H1 (cell line): Measurements from ENCODE around the gene KRTAP4-7. TPM values are rescaled to one million over a fixed set of nuclear protein-coding genes. Genes with fewer than 3 reads are reported as not detected.

Experiments used
- CTCF ChIA-PET: fragments of 300-600 bp; sonication (Branson Sonifier 250); formaldehyde crosslinking; loops from one replicate; lab custom pipeline; 2021; ENCODE audit not compliant: partially characterized antibody; lab: Charles Lee
- POLR2A ChIA-PET: fragments of 300-600 bp; sonication (Branson Sonifier 250); formaldehyde crosslinking; loops from one replicate; lab custom pipeline; 2021; ENCODE audit warnings: inconsistent platforms; ENCODE audit not compliant: partially characterized antibody; lab: Charles Lee
- DNase-seq, 2 experiments: peaks; one replicate each; pipeline versions ENCODE4 v3.0.0 to v3.0.0-alpha.2; 2010 to 2022; ENCODE audit warnings: low spot score in 2 of 2, low read depth in 1 of 2, mixed read lengths in 1 of 2
- FAIRE-seq: peaks from 2 replicates; lab custom pipeline; 2011; peaks lifted over from hg19 to GRCh38; lab: Jason Lieb, UNC
- H2AFZ ChIP-seq: 2 replicates; pipeline ENCODE4 v1.8.1; 2012; ENCODE audit warnings: low read length, inconsistent platforms
- H2AK5ac ChIP-seq: 2 replicates; pipeline ENCODE4 v1.6.1; 2013; ENCODE audit warnings: low read depth, low read length
- H2BK120ac ChIP-seq: replicated peaks from 2 replicates; pipeline ENCODE3; 2013; ENCODE audit warnings: low read depth, low read length, inconsistent platforms
- H2BK12ac ChIP-seq: 2 replicates; pipeline ENCODE4 v1.6.1; 2013; ENCODE audit warnings: low read depth, low read length
- H2BK15ac ChIP-seq: 2 replicates; pipeline ENCODE4 v1.6.1; 2013; ENCODE audit warnings: low read length
- H2BK20ac ChIP-seq: 2 replicates; pipeline ENCODE4 v1.6.1; 2013; ENCODE audit warnings: low read length
- H2BK5ac ChIP-seq: 2 replicates; pipeline ENCODE4 v1.6.1; 2013; ENCODE audit warnings: low read depth, low read length
- H3K14ac ChIP-seq: 2 replicates; pipeline ENCODE4 v1.6.1; 2013; ENCODE audit warnings: inconsistent platforms; ENCODE audit not compliant: insufficient read length
- H3K18ac ChIP-seq: 2 replicates; pipeline ENCODE4 v1.6.1; 2013; ENCODE audit warnings: low read length; ENCODE audit errors: extremely low read depth
- H3K23ac ChIP-seq: 2 replicates; pipeline ENCODE4 v1.6.1; 2013; ENCODE audit warnings: inconsistent platforms; ENCODE audit not compliant: insufficient read length
- H3K23me2 ChIP-seq: 2 replicates; pipeline ENCODE4 v1.6.1; 2013; ENCODE audit warnings: low read depth, low read length
- H3K27ac ChIP-seq: 2 replicates; pipeline ENCODE4 v1.6.1; 2011; ENCODE audit warnings: low read depth, low read length, inconsistent platforms
- H3K27me3 ChIP-seq, 4 experiments: replicated peaks in 1 of 4; 1 replicate in 1 of 4; 2 replicates in 3 of 4; pipeline versions ENCODE4 v1.6.1 to v1.8.1; 2011 to 2013; ENCODE audit warnings: low read length in 3 of 4, mild to moderate bottlenecking in 3 of 4, inconsistent platforms in 2 of 4, mixed read lengths in 2 of 4, moderate library complexity in 1 of 4; ENCODE audit not compliant: control insufficient read depth in 3 of 4, insufficient read depth in 3 of 4; ENCODE audit errors: extremely low read depth in 1 of 4
- H3K36me3 ChIP-seq, 4 experiments: 2 replicates each; pipeline versions ENCODE4 v1.6.1 to v1.8.1; 2011 to 2013; ENCODE audit warnings: mild to moderate bottlenecking in 4 of 4, low read length in 3 of 4, moderate library complexity in 2 of 4, control low read depth in 1 of 4, inconsistent platforms in 1 of 4; ENCODE audit not compliant: insufficient read depth in 4 of 4, control insufficient read depth in 2 of 4
- H3K4ac ChIP-seq: replicated peaks from 2 replicates; pipeline ENCODE3; 2013; ENCODE audit warnings: low read length, low read depth, mixed read lengths, inconsistent platforms; ENCODE audit not compliant: insufficient read length
- H3K4me1 ChIP-seq, 4 experiments: replicated peaks in 1 of 4; 1 replicate in 1 of 4; 2 replicates in 3 of 4; pipeline versions ENCODE4 v1.6.1 to v1.8.1; 2011 to 2013; ENCODE audit warnings: low read length in 3 of 4, inconsistent platforms in 2 of 4, mixed read lengths in 1 of 4; ENCODE audit not compliant: insufficient read depth in 4 of 4, control insufficient read depth in 3 of 4
- H3K4me2 ChIP-seq, 2 experiments: 2 replicates each; pipeline versions ENCODE4 v1.6.1 to v1.8.1; 2011 to 2013; ENCODE audit warnings: low read depth in 2 of 2, low read length in 2 of 2, control low read depth in 1 of 2, inconsistent platforms in 1 of 2, mild to moderate bottlenecking in 1 of 2; ENCODE audit not compliant: insufficient read depth in 1 of 2
- H3K4me3 ChIP-seq, 4 experiments: fragments of 200-600, 300-600 bp in 1 of 4; sonication (generic), shearing (Covaris generic), sonication (Bioruptor Twin) in 1 of 4; 2 replicates each; pipeline versions ENCODE4 v1.5.1 to v1.8.1; 2011 to 2016; ENCODE audit warnings: low read length in 4 of 4, low read depth in 3 of 4, control low read depth in 2 of 4, inconsistent platforms in 2 of 4, mild to moderate bottlenecking in 2 of 4, mixed read lengths in 1 of 4, moderate library complexity in 1 of 4; ENCODE audit not compliant: insufficient read depth in 2 of 4; ENCODE audit errors: extremely low read depth in 1 of 4
- H3K56ac ChIP-seq: replicated peaks from 2 replicates; pipeline ENCODE3; 2013; ENCODE audit warnings: low read depth, mild to moderate bottlenecking, mixed read lengths, low read length, inconsistent platforms; ENCODE audit not compliant: insufficient read length
- H3K79me1 ChIP-seq: 2 replicates; pipeline ENCODE4 v1.6.1; 2013; ENCODE audit warnings: low read depth, low read length, control low read depth
- H3K79me2 ChIP-seq, 2 experiments: 2 replicates each; pipeline versions ENCODE4 v1.6.1 to v1.8.1; 2012 to 2013; ENCODE audit warnings: low read length in 2 of 2, mild to moderate bottlenecking in 2 of 2, inconsistent platforms in 1 of 2; ENCODE audit not compliant: insufficient read depth in 2 of 2, control insufficient read depth in 1 of 2
- H3K9ac ChIP-seq, 4 experiments: replicated peaks in 1 of 4; 1 replicate in 1 of 4; 2 replicates in 3 of 4; pipeline versions ENCODE4 v1.6.1 to v1.8.1; 2011 to 2013; ENCODE audit warnings: low read depth in 3 of 4, low read length in 3 of 4, control low read depth in 2 of 4, mild to moderate bottlenecking in 2 of 4, moderate library complexity in 2 of 4, inconsistent platforms in 1 of 4; ENCODE audit errors: extremely low read depth in 1 of 4
- H3K9me3 ChIP-seq, 2 experiments: 2 replicates each; pipeline versions ENCODE4 v1.6.1 to v1.8.1; 2012 to 2013; ENCODE audit warnings: mild to moderate bottlenecking in 2 of 2, moderate library complexity in 2 of 2, control low read depth in 1 of 2, inconsistent platforms in 1 of 2, low read depth in 1 of 2, low read length in 1 of 2, mixed read lengths in 1 of 2; ENCODE audit not compliant: insufficient read depth in 2 of 2
- H4K20me1 ChIP-seq, 2 experiments: replicated peaks in 1 of 2; 2 replicates each; pipeline versions ENCODE3 to v1.8.1; 2011 to 2013; ENCODE audit warnings: inconsistent platforms in 2 of 2, low read length in 2 of 2, mild to moderate bottlenecking in 1 of 2; ENCODE audit not compliant: insufficient read depth in 2 of 2, control insufficient read depth in 1 of 2
- H4K5ac ChIP-seq: 2 replicates; pipeline ENCODE4 v1.6.1; 2013; ENCODE audit warnings: low read length, low read depth, mixed read lengths, inconsistent platforms; ENCODE audit not compliant: insufficient read length
- H4K8ac ChIP-seq: 2 replicates; pipeline ENCODE4 v1.8.0; 2013; ENCODE audit warnings: mild to moderate bottlenecking, moderate library complexity, low read length, inconsistent platforms; ENCODE audit not compliant: insufficient read depth; ENCODE audit errors: extremely low read depth
- H4K91ac ChIP-seq: replicated peaks from 2 replicates; pipeline ENCODE3; 2013; ENCODE audit warnings: low read length, mixed read lengths, inconsistent platforms; ENCODE audit not compliant: insufficient read length
- BACH1 ChIP-seq: IDR thresholded peaks from 2 replicates; pipeline ENCODE4 v1.6.1; 2012; ENCODE audit warnings: low read length, improper control_type of control experiment
- EGR1 ChIP-seq: IDR thresholded peaks from 2 replicates; pipeline ENCODE4 v1.6.1; 2011; ENCODE audit warnings: low read depth, low read length, borderline replicate concordance
- HDAC2 ChIP-seq, 2 experiments: fragments of 300-600 bp in 1 of 2; sonication (generic) in 1 of 2; IDR thresholded peaks; 2 replicates each; pipeline ENCODE4 v1.6.1; 2011 to 2012; ENCODE audit warnings: low read depth in 2 of 2, low read length in 2 of 2, mild to moderate bottlenecking in 2 of 2, moderate library complexity in 2 of 2, borderline replicate concordance in 1 of 2, inconsistent platforms in 1 of 2
- JUND ChIP-seq: IDR thresholded peaks from 2 replicates; pipeline ENCODE4 v1.6.1; 2011; ENCODE audit warnings: mild to moderate bottlenecking, improper control_type of control experiment, low read length
- SAP30 ChIP-seq: fragments of 300-600 bp; sonication (generic); IDR thresholded peaks from 2 replicates; pipeline ENCODE4 v1.7.1; 2012; ENCODE audit warnings: low read length, moderate library complexity, mild to moderate bottlenecking, inconsistent platforms; ENCODE audit not compliant: insufficient read depth, insufficient replicate concordance
- SP1 ChIP-seq: IDR thresholded peaks from 2 replicates; pipeline ENCODE4 v1.6.1; 2011; ENCODE audit warnings: low read depth, low read length
- SP4 ChIP-seq: IDR thresholded peaks from 2 replicates; pipeline ENCODE4 v1.6.1; 2012; ENCODE audit warnings: low read length, inconsistent platforms
- WGBS, 2 experiments: shearing (Covaris generic) in 1 of 2; methylation state at CpG; one replicate each; pipeline versions ENCODE4 v1.1.6 to v1.1.7; 2013 to 2015; ENCODE audit warnings: low lambda C conversion rate in 2 of 2, mixed read lengths in 2 of 2, inconsistent platforms in 1 of 2, low coverage in 1 of 2, missing lambda C conversion rate in 1 of 2; ENCODE audit not compliant: insufficient replicate concordance in 2 of 2, insufficient coverage in 1 of 2, insufficient read length in 1 of 2; ENCODE audit errors: extremely low coverage in 1 of 2, missing lambda C conversion rate in 1 of 2; 5-methylcytosine and 5-hydroxymethylcytosine counted together
- polyA plus RNA-seq, 7 experiments: library from polyadenylated mRNA; depleted of rRNA in 3 of 7; stranded (reverse) in 5 of 7; unstranded in 2 of 7; fragments of >200 nt in 5 of 7; fragments of 200-250 nt in 2 of 7; gene quantifications; 1 replicate in 5 of 7; 2 replicates in 1 of 7; 4 replicates in 1 of 7; pipeline versions ENCODE4 v1.2.1 to v1.2.3, GENCODE V29; 2011 to 2013; ENCODE audit warnings: missing spikeins in 2 of 7, mixed read lengths in 2 of 7
- total RNA-seq: library from RNA; stranded (reverse); fragmentation: NEBNext Ultra II Directional; extraction: Animal tissue kit (Norgen Biotek cat#: 25700); gene quantifications from 2 replicates; pipeline ENCODE4 v1.2.1, GENCODE V29; 2021

KRTAP4-7 gene
- total and polyA plus RNA-seq, 2 of the 8 experiments (the other 6 are each of a cell fraction or from before 2014, with no cell fraction given) = not detected

- no peak for FAIRE-seq
- no peak for DNase-seq
Observed at GRCh38 chr17:41060052-41060604, 23.8 kb upstream of the KRTAP4-7 start, which contains the start of gene KRTAP2-3. KRTAP2-3 (minus strand) TSS chr17:41060114; CDS start chr17:41060050, 64 bp downstream.

More at GRCh38 chr17:41060052-41060604, 23.8 kb upstream of the KRTAP4-7 start, which contains the start of gene KRTAP2-3:
- Histone ChIP-seq H2BK15ac (no peak within 1 kb of the TSS), H2BK20ac (no peak within 1 kb of the TSS), H3K23me2 (no peaks in the 10 kb centered on the region), H2AK5ac (no peak within 1 kb of the TSS), H4K91ac (no peak within 1 kb of the TSS), H3K4me2 (no peak within 1 kb of the TSS), H4K5ac (no peak within 1 kb of the TSS), H3K27me3 (no peaks in the 10 kb centered on the region), H3K9ac (no peak within 1 kb of the TSS), H3K4me3 (no peak within 1 kb of the TSS), H3K4ac (no peak within 1 kb of the TSS), H4K8ac (no peak within 1 kb of the TSS), H2AFZ (no peak within 1 kb of the TSS), H3K18ac (no peak within 1 kb of the TSS), H3K79me2 (no peaks in the 10 kb centered on the region), H3K79me1 (no peaks in the 10 kb centered on the region), H3K36me3 (no peaks in the 10 kb centered on the region), H4K20me1 (no peaks in the 10 kb centered on the region), H2BK5ac (no peak within 1 kb of the TSS), H3K56ac (no peak within 1 kb of the TSS), H3K23ac (no peak within 1 kb of the TSS), H3K14ac (no peak within 1 kb of the TSS), H2BK120ac (no peak within 1 kb of the TSS), H3K9me3 (0 out of 4 replicates have a peak, but pooled peaks cover 0 to 4% of the 10 kb centered on the region in 2 experiments), H2BK12ac (no peak within 1 kb of the TSS), H3K27ac (no peak within 1 kb of the TSS), H3K4me1 (no peaks in the 10 kb centered on the region)
- CTCF ChIA-PET = interaction anchor here (0.9 kb wide), 1 partner anchor 12 kb away, joined by 3 read pairs; no protein-coding TSS in a partner anchor
- 91% methylated on average over 6 of the region's 6 CpGs; no CpG with 5 or more reads in 1 of the 2 experiments for WGBS, 2 experiments
- POLR2A ChIA-PET = no interaction called here
- TF ChIP-seq SP4 = no peak
- no peak for TF ChIP-seq JUND
- no peak for TF ChIP-seq SP1
- TF ChIP-seq HDAC2 (IDR thresholded peaks at IDR 0.05; ENCODE audit: borderline replicate concordance in 1 of 2, low read depth in 2 of 2, low read length in 2 of 2) = no peak
- no peak for TF ChIP-seq SAP30
- no peak for TF ChIP-seq BACH1
- TF ChIP-seq EGR1 = no peak
